SK-N-MC (cell line): ENCODE data around the gene ERP29.

Source experiments
- EZH2 ChIP-seq: fragments of 200-600 bp; sonication (generic); IDR thresholded peaks from one replicate; pipeline ENCODE4 v1.6.1; 2017; ENCODE audit warnings: antibody characterized with exemption
- POLR2AphosphoS5 ChIP-seq: IDR thresholded peaks from 2 replicates; pipeline ENCODE4 v1.6.1; 2012; ENCODE audit warnings: mild to moderate bottlenecking, low read depth, low read length, borderline replicate concordance

GRCh38 chr12:111995782-111996480 lies 17.3 kb upstream of the ERP29 start:
- TF ChIP-seq EZH2 (no peak), POLR2AphosphoS5 (no peak)
